H9 (cell line): Measurements from ENCODE around the gene TMEM163. TPM values are rescaled to one million over a fixed set of nuclear protein-coding genes. Genes with fewer than 3 reads are reported as not detected.

Experiments used
- DNase-seq: peaks from one replicate; pipeline ENCODE4 v3.0.0-alpha.2; 2017
- H2AFZ ChIP-seq: one replicate; pipeline ENCODE4 v1.6.1; 2013; ENCODE audit warnings: mild to moderate bottlenecking, low read length, control low read depth, moderate library complexity
- H2AK5ac ChIP-seq: 2 replicates; pipeline ENCODE4 v1.6.1; 2013; ENCODE audit warnings: low read length, control low read depth, mixed read lengths; ENCODE audit not compliant: insufficient read length
- H2BK120ac ChIP-seq: one replicate; pipeline ENCODE4 v1.6.1; 2013; ENCODE audit warnings: low read depth, mild to moderate bottlenecking, low read length, control low read depth, inconsistent platforms; ENCODE audit not compliant: poor library complexity, severe bottlenecking
- H2BK12ac ChIP-seq: 2 replicates; pipeline ENCODE4 v1.6.1; 2013; ENCODE audit warnings: low read length, control low read depth, mixed read lengths, low read depth; ENCODE audit not compliant: insufficient read length
- H2BK15ac ChIP-seq: 2 replicates; pipeline ENCODE4 v1.6.1; 2013; ENCODE audit warnings: low read depth, low read length, control low read depth
- H2BK20ac ChIP-seq: one replicate; pipeline ENCODE4 v1.6.1; 2013; ENCODE audit warnings: low read depth, mild to moderate bottlenecking, low read length, control low read depth, inconsistent platforms; ENCODE audit not compliant: poor library complexity, severe bottlenecking
- H2BK5ac ChIP-seq: 2 replicates; pipeline ENCODE4 v1.6.1; 2013; ENCODE audit warnings: low read length, control low read depth, mixed read lengths; ENCODE audit not compliant: insufficient read length
- H3K14ac ChIP-seq: 2 replicates; pipeline ENCODE4 v1.6.1; 2013; ENCODE audit warnings: low read length, control low read depth; ENCODE audit not compliant: insufficient read depth
- H3K18ac ChIP-seq: 2 replicates; pipeline ENCODE4 v1.6.1; 2013; ENCODE audit warnings: low read depth, mild to moderate bottlenecking, mixed read lengths, low read length, control low read depth; ENCODE audit not compliant: insufficient read length
- H3K23ac ChIP-seq: 2 replicates; pipeline ENCODE4 v1.6.1; 2013; ENCODE audit warnings: low read length, control low read depth, mixed read lengths, low read depth; ENCODE audit not compliant: insufficient read length
- H3K23me2 ChIP-seq: 2 replicates; pipeline ENCODE4 v1.6.1; 2013; ENCODE audit warnings: low read depth, mild to moderate bottlenecking, mixed read lengths, low read length, control low read depth; ENCODE audit not compliant: insufficient read length, poor library complexity, severe bottlenecking
- H3K27ac ChIP-seq: 2 replicates; pipeline ENCODE4 v1.5.1; 2013; ENCODE audit warnings: low read length, control low read depth, mixed read lengths, low read depth; ENCODE audit not compliant: insufficient read length
- H3K27me3 ChIP-seq: 2 replicates; pipeline ENCODE4 v1.6.1; 2013; ENCODE audit warnings: low read length, control low read depth, inconsistent platforms; ENCODE audit not compliant: insufficient read depth
- H3K4ac ChIP-seq: 2 replicates; pipeline ENCODE4 v1.6.1; 2013; ENCODE audit warnings: low read depth, mild to moderate bottlenecking, control low read depth, inconsistent platforms, low read length, moderate library complexity
- H3K4me1 ChIP-seq: 2 replicates; pipeline ENCODE4 v1.6.1; 2013; ENCODE audit warnings: low read length, control low read depth, inconsistent platforms; ENCODE audit not compliant: insufficient read depth
- H3K4me2 ChIP-seq: 2 replicates; pipeline ENCODE4 v1.6.1; 2013; ENCODE audit warnings: low read length, control low read depth, mixed read lengths; ENCODE audit not compliant: insufficient read length, insufficient read depth
- H3K56ac ChIP-seq: 2 replicates; pipeline ENCODE4 v1.6.1; 2013; ENCODE audit warnings: low read depth, mild to moderate bottlenecking, mixed read lengths, low read length, control low read depth; ENCODE audit not compliant: insufficient read length
- H3K79me1 ChIP-seq: 2 replicates; pipeline ENCODE4 v1.6.1; 2013; ENCODE audit warnings: low read depth, mild to moderate bottlenecking, moderate library complexity, low read length, control low read depth, inconsistent platforms; ENCODE audit not compliant: insufficient read depth, poor library complexity, severe bottlenecking
- H3K79me2 ChIP-seq: 2 replicates; pipeline ENCODE4 v1.6.1; 2013; ENCODE audit warnings: low read length, control low read depth, inconsistent platforms; ENCODE audit not compliant: insufficient read depth
- H3K9ac ChIP-seq: 2 replicates; pipeline ENCODE4 v1.6.1; 2013; ENCODE audit warnings: low read length, control low read depth, mixed read lengths; ENCODE audit not compliant: insufficient read length; ENCODE audit errors: extremely low read depth
- H3K9me3 ChIP-seq: one replicate; pipeline ENCODE4 v1.6.1; 2013; ENCODE audit warnings: low read depth, low read length, inconsistent platforms; ENCODE audit not compliant: control insufficient read depth
- H3T11ph ChIP-seq: one replicate; pipeline ENCODE4 v1.6.1; 2013; ENCODE audit warnings: mild to moderate bottlenecking, low read length, control low read depth, inconsistent platforms
- H4K20me1 ChIP-seq: one replicate; pipeline ENCODE4 v1.6.1; 2013; ENCODE audit not compliant: control insufficient read depth, insufficient read length, insufficient read depth
- H4K5ac ChIP-seq: 2 replicates; pipeline ENCODE4 v1.6.1; 2013; ENCODE audit warnings: low read depth, mild to moderate bottlenecking, mixed read lengths, low read length, control low read depth; ENCODE audit not compliant: insufficient read length
- H4K8ac ChIP-seq: replicated peaks from 2 replicates; pipeline ENCODE4 v1.6.1; 2013; ENCODE audit warnings: low read length, control low read depth, mixed read lengths, low read depth; ENCODE audit not compliant: insufficient read length
- H4K91ac ChIP-seq: 2 replicates; pipeline ENCODE4 v1.6.1; 2013; ENCODE audit warnings: low read depth, mild to moderate bottlenecking, moderate library complexity, mixed read lengths, low read length, control low read depth; ENCODE audit not compliant: insufficient read length
- H3K27ac Mint-ChIP-seq, 3 experiments: 2 replicates in 2 of 3; 3 replicates in 1 of 3; pipeline ENCODE4 v1.8.0; 2020 to 2021; ENCODE audit warnings: mixed read lengths in 3 of 3, mild to moderate bottlenecking in 1 of 3, moderate library complexity in 1 of 3
- H3K27me3 Mint-ChIP-seq: 2 replicates; pipeline ENCODE4 v1.8.0; 2021; ENCODE audit warnings: low read depth, mild to moderate bottlenecking, moderate library complexity, mixed read lengths
- H3K36me3 Mint-ChIP-seq, 3 experiments: 2 replicates in 2 of 3; 3 replicates in 1 of 3; pipeline ENCODE4 v1.8.0; 2020 to 2021; ENCODE audit warnings: low read depth in 3 of 3, mixed read lengths in 3 of 3; ENCODE audit not compliant: insufficient read depth in 1 of 3
- H3K4me1 Mint-ChIP-seq, 2 experiments: 2 replicates each; pipeline ENCODE4 v1.8.0; 2020; ENCODE audit warnings: mixed read lengths in 2 of 2
- H3K4me3 Mint-ChIP-seq, 2 experiments: 2 replicates in 1 of 2; 3 replicates in 1 of 2; pipeline ENCODE4 v1.8.0; 2020 to 2021; ENCODE audit warnings: mild to moderate bottlenecking in 2 of 2, mixed read lengths in 2 of 2, moderate library complexity in 1 of 2
- H3K9me3 Mint-ChIP-seq, 2 experiments: 2 replicates in 1 of 2; 3 replicates in 1 of 2; pipeline ENCODE4 v1.8.0; 2020; ENCODE audit warnings: mild to moderate bottlenecking in 2 of 2, mixed read lengths in 2 of 2, moderate library complexity in 1 of 2
- CTCF ChIP-seq: fragments of 200-600 bp; sonication (generic); conservative IDR thresholded peaks from 3 replicates; pipeline ENCODE4 v1.8.0; 2021; ENCODE audit warnings: antibody characterized with exemption, mild to moderate bottlenecking
- WGBS: extraction: QIAGEN DNeasy Blood & Tissue Kit; methylation state at CpG from one replicate; pipeline ENCODE4 v1.1.7; 2013; ENCODE audit warnings: missing lambda C conversion rate, low lambda C conversion rate, mixed read lengths; ENCODE audit not compliant: insufficient read length; ENCODE audit errors: extremely low coverage; 5-methylcytosine and 5-hydroxymethylcytosine counted together
- total RNA-seq: library from RNA; stranded (reverse); gene quantifications from 2 replicates; pipeline ENCODE4 v1.2.1, GENCODE V29; 2021

Gene TMEM163
- total RNA-seq, 1 experiment from 2014 or later: 0.39 TPM

GRCh38 chr2:134518101-134518500 is 200.7 kb downstream of the TMEM163 start:
- H2AK5ac ChIP-seq: no peak overlapping the region
- H3K18ac ChIP-seq: no peak overlapping the region
- H3K27ac ChIP-seq: no peak overlapping the region
- no peak overlapping the region for H3T11ph ChIP-seq
- no peak overlapping the region for H2AFZ ChIP-seq
- Mint-ChIP-seq H3K36me3 (no peaks in the 10 kb centered on the region), H3K4me3 (no peak overlapping the region), H3K9me3 (no peaks in the 10 kb centered on the region), H3K27ac (no peak overlapping the region), H3K27me3 (peaks cover 5% of the 10 kb centered on the region), H3K4me1 (peaks cover 6 to 9% of the 10 kb centered on the region in 2 experiments; a peak in 3 of 4 replicates)
- peaks cover 2% of the 10 kb centered on the region; the same call in 1 of the 2 replicates for H3K4me1 ChIP-seq
- no peak for DNase-seq
- no peak overlapping the region for H2BK12ac ChIP-seq
- H4K5ac ChIP-seq: no peak overlapping the region
- H3K23me2 ChIP-seq: no peaks in the 10 kb centered on the region
- no peak overlapping the region for H3K4ac ChIP-seq
- no peak overlapping the region for H3K14ac ChIP-seq
- H2BK15ac ChIP-seq: no peak overlapping the region
- no peak overlapping the region for H3K23ac ChIP-seq
- H2BK120ac ChIP-seq: no peak overlapping the region
- H4K20me1 ChIP-seq: no peaks in the 10 kb centered on the region
- H3K9me3 ChIP-seq: no peaks in the 10 kb centered on the region
- H4K91ac ChIP-seq: no peak overlapping the region
- H3K79me2 ChIP-seq: no peaks in the 10 kb centered on the region
- H3K56ac ChIP-seq: no peak overlapping the region
- H2BK20ac ChIP-seq: no peak overlapping the region
- WGBS: no CpG with 5 or more reads among the region's 2 CpGs
- no peaks in the 10 kb centered on the region for H3K79me1 ChIP-seq
- no peak overlapping the region for H3K4me2 ChIP-seq
- H3K9ac ChIP-seq: no peak overlapping the region
- H4K8ac ChIP-seq: no peak overlapping the region
- no peaks in the 10 kb centered on the region for H3K27me3 ChIP-seq
- TF ChIP-seq CTCF: no peak
- no peak overlapping the region for H2BK5ac ChIP-seq
